Rectal smooth muscle tissue (tissue), 1 donor: ENCODE results near the gene ZMAT5.

Source experiments
- H3K27ac ChIP-seq: one replicate; pipeline ENCODE4 v1.7.0; 2013; ENCODE audit warnings: low read depth, low read length, inconsistent platforms
- H3K27me3 ChIP-seq: one replicate; pipeline ENCODE4 v1.7.0; 2013; ENCODE audit warnings: low read length; ENCODE audit not compliant: control insufficient read depth, insufficient read depth
- H3K36me3 ChIP-seq: one replicate; pipeline ENCODE4 v1.7.0; 2013; ENCODE audit warnings: low read length; ENCODE audit not compliant: control insufficient read depth, insufficient read depth
- H3K4me1 ChIP-seq: one replicate; pipeline ENCODE4 v1.7.0; 2013; ENCODE audit warnings: low read length; ENCODE audit not compliant: control insufficient read depth, insufficient read depth
- H3K4me3 ChIP-seq: one replicate; pipeline ENCODE4 v1.7.0; 2013; ENCODE audit warnings: low read length
- H3K9ac ChIP-seq: one replicate; pipeline ENCODE4 v1.7.0; 2013; ENCODE audit warnings: low read length

Gene ZMAT5

GRCh38 chr22:29801153-29801552, 34.3 kb upstream of the ZMAT5 start:
- Histone ChIP-seq H3K27ac (no peak overlapping the region), H3K27me3 (no peaks in the 10 kb centered on the region), H3K9ac (no peak overlapping the region), H3K4me3 (no peak overlapping the region), H3K36me3 (peaks cover 55% of the 10 kb centered on the region), H3K4me1 (no peaks in the 10 kb centered on the region)

- H3K9ac ChIP-seq = no peak overlapping the region
- no peak overlapping the region for H3K27ac ChIP-seq
- no peak overlapping the region for H3K4me3 ChIP-seq
- no peaks in the 10 kb centered on the region for H3K4me1 ChIP-seq
- peaks cover 41% of the 10 kb centered on the region for H3K36me3 ChIP-seq
- no peaks in the 10 kb centered on the region for H3K27me3 ChIP-seq
Observed at GRCh38 chr22:29799217-29799680, 32.4 kb upstream of the ZMAT5 start.

- H3K9ac ChIP-seq = no peak overlapping the region
Observed at GRCh38 chr22:29798801-29799200, 32.0 kb upstream of the ZMAT5 start.

GRCh38 chr22:29798318-29798717, 31.5 kb upstream of the ZMAT5 start:
- H3K4me3 ChIP-seq = no peak overlapping the region
- no peak overlapping the region for H3K9ac ChIP-seq
- H3K27ac ChIP-seq = no peak overlapping the region
- H3K4me1 ChIP-seq = no peaks in the 10 kb centered on the region
- H3K36me3 ChIP-seq = peaks cover 39% of the 10 kb centered on the region
- H3K27me3 ChIP-seq = no peaks in the 10 kb centered on the region

More at GRCh38 chr22:29798801-29799200, 32.0 kb upstream of the ZMAT5 start:
- Histone ChIP-seq H3K4me3 (no peak overlapping the region), H3K27me3 (no peaks in the 10 kb centered on the region), H3K4me1 (no peaks in the 10 kb centered on the region), H3K36me3 (peaks cover 37% of the 10 kb centered on the region), H3K27ac (no peak overlapping the region)

- Histone ChIP-seq H3K4me3 (no peak overlapping the region), H3K27me3 (no peaks in the 10 kb centered on the region), H3K9ac (no peak overlapping the region), H3K4me1 (no peaks in the 10 kb centered on the region), H3K27ac (no peak overlapping the region), H3K36me3 (peaks cover 45% of the 10 kb centered on the region)
Observed at GRCh38 chr22:29797351-29797750, 30.5 kb upstream of the ZMAT5 start.

- H3K27ac ChIP-seq = no peak overlapping the region
- no peak overlapping the region for H3K4me3 ChIP-seq
- H3K27me3 ChIP-seq = no peaks in the 10 kb centered on the region
- H3K9ac ChIP-seq = no peak overlapping the region
- H3K4me1 ChIP-seq = no peaks in the 10 kb centered on the region
- H3K36me3 ChIP-seq = peaks cover 33% of the 10 kb centered on the region
Observed at GRCh38 chr22:29795663-29796062, 28.9 kb upstream of the ZMAT5 start.

- no peak overlapping the region for H3K27ac ChIP-seq
- H3K27me3 ChIP-seq = no peaks in the 10 kb centered on the region
- no peak overlapping the region for H3K9ac ChIP-seq
- no peaks in the 10 kb centered on the region for H3K4me1 ChIP-seq
- H3K4me3 ChIP-seq = no peak overlapping the region
- H3K36me3 ChIP-seq = peaks cover 33% of the 10 kb centered on the region
Observed at GRCh38 chr22:29793396-29793795, 26.6 kb upstream of the ZMAT5 start.

GRCh38 chr22:29790061-29790460, 23.3 kb upstream of the ZMAT5 start:
- no peaks in the 10 kb centered on the region for H3K4me1 ChIP-seq
- no peak overlapping the region for H3K9ac ChIP-seq
- H3K36me3 ChIP-seq = peaks cover 39% of the 10 kb centered on the region
- no peak overlapping the region for H3K4me3 ChIP-seq
- no peak overlapping the region for H3K27ac ChIP-seq
- no peaks in the 10 kb centered on the region for H3K27me3 ChIP-seq

- no peaks in the 10 kb centered on the region for H3K4me1 ChIP-seq
- H3K36me3 ChIP-seq = peaks cover 34% of the 10 kb centered on the region
- H3K9ac ChIP-seq = no peak overlapping the region
- no peak overlapping the region for H3K27ac ChIP-seq
- no peak overlapping the region for H3K4me3 ChIP-seq
- H3K27me3 ChIP-seq = no peaks in the 10 kb centered on the region
Observed at GRCh38 chr22:29788339-29789279, 21.8 kb upstream of the ZMAT5 start.

GRCh38 chr22:29787371-29787980, 20.7 kb upstream of the ZMAT5 start:
- Histone ChIP-seq H3K9ac (no peak overlapping the region), H3K4me1 (no peaks in the 10 kb centered on the region), H3K27me3 (no peaks in the 10 kb centered on the region), H3K4me3 (no peak overlapping the region), H3K36me3 (peaks cover 24% of the 10 kb centered on the region), H3K27ac (no peak overlapping the region)

GRCh38 chr22:29786031-29786430, 19.2 kb upstream of the ZMAT5 start:
- Histone ChIP-seq H3K27me3 (no peaks in the 10 kb centered on the region), H3K4me1 (peaks cover 4% of the 10 kb centered on the region), H3K27ac (no peak overlapping the region), H3K9ac (no peak overlapping the region), H3K4me3 (no peak overlapping the region), H3K36me3 (peaks cover 24% of the 10 kb centered on the region)

GRCh38 chr22:29784451-29785361, 17.9 kb upstream of the ZMAT5 start:
- Histone ChIP-seq H3K4me1 (peaks cover 4% of the 10 kb centered on the region), H3K27me3 (no peaks in the 10 kb centered on the region), H3K9ac (no peak overlapping the region), H3K27ac (no peak overlapping the region), H3K36me3 (peaks cover 15% of the 10 kb centered on the region), H3K4me3 (no peak overlapping the region)
